ENCODE results near the gene RIC8B. TPM values are rescaled to one million over a fixed set of nuclear protein-coding genes. Genes with fewer than 3 reads are reported as not detected.

RIC8B gene
- total and polyA plus RNA-seq, 2 of the 13 experiments (the other 11 are each of a cell fraction or from before 2014, with no cell fraction given) = 5.1 to 7.5 TPM

- no peaks in the 10 kb centered on the region for H3K9me3 ChIP-seq (ENCODE audit: low read length)
- H3K36me3 ChIP-seq (replicated peaks in 1 of 2; ENCODE audit: control insufficient read depth in 1 of 2, insufficient read depth in 2 of 2, low read length in 2 of 2) = no peaks in the 10 kb centered on the region
- intact Hi-C loops (cut with micrococcal nuclease; ENCODE audit: unreplicated experiment) = no loop called here
- peak overlapping the region; percentile 49 for H2AFZ ChIP-seq (ENCODE audit: low read length)
- ChIA-PET POLR2A (no interaction called here), CTCF (ENCODE audit: low intra/inter-chr PET ratio, low total read pairs) (no interaction called here)
- no TSS peak for BruUV-seq (replicated peaks)
- FAIRE-seq = no peak
- no peaks in the 10 kb centered on the region for H4K20me1 ChIP-seq (ENCODE audit: insufficient read depth, low read length)
- H3K27ac ChIP-seq (ENCODE audit: extremely low read length, insufficient read depth, low read length) = no peak overlapping the region
- H3K27me3 ChIP-seq (ENCODE audit: control insufficient read depth in 1 of 2, insufficient read depth in 2 of 2, low read length in 2 of 2) = no peaks in the 10 kb centered on the region; a peak in 1 of 5 replicates
- peak overlapping the region; percentile 49; the same call in 1 of the 2 replicates for H3K9ac ChIP-seq (ENCODE audit: insufficient read depth, low read depth, low read length)
- TF ChIP-seq MXD4 (CRISPR knock-in tag; IDR thresholded peaks at IDR 0.05) = no peak
- TF ChIP-seq GATAD1 (CRISPR knock-in tag; IDR thresholded peaks at IDR 0.05) = no peak
- no peak for TF ChIP-seq PRMT3 (CRISPR knock-in tag; IDR thresholded peaks at IDR 0.05; ENCODE audit: borderline replicate concordance, low read depth)
- TF ChIP-seq ZNF33A (CRISPR knock-in tag; IDR thresholded peaks at IDR 0.05; ENCODE audit: borderline replicate concordance) = no peak
- no peak for TF ChIP-seq MLXIP (CRISPR knock-in tag; IDR thresholded peaks at IDR 0.05; ENCODE audit: borderline replicate concordance)
- no peak for TF ChIP-seq MTA3 (CRISPR knock-in tag; IDR thresholded peaks at IDR 0.05)
- H3K4me1 ChIP-seq (ENCODE audit: insufficient read depth, low read length) = peaks cover 44% of the 10 kb centered on the region
- no peak for DNase-seq (ENCODE audit: low spot score)
- peak overlapping the region in 1 of 3 experiments; percentile 16; a peak in 1 of 6 replicates for H3K4me3 ChIP-seq (replicated peaks in 1 of 3; ENCODE audit: insufficient read depth in 1 of 3, low read depth in 2 of 3, low read length in 3 of 3)
- in situ Hi-C loops (cut with HindIII; ENCODE audit: extremely low pct_ligation_motif_present, low pct_unique_long_range_greater_than_20kb) = no loop called here
- 78% methylated on average over 7 of the region's 7 CpGs for WGBS (ENCODE audit: low lambda C conversion rate)
- no peaks in the 10 kb centered on the region for H3K79me2 ChIP-seq (ENCODE audit: insufficient read depth, low read length)
- ATAC-seq = no peak
- H3K4me2 ChIP-seq (ENCODE audit: low read depth, low read length) = peak overlapping the region; percentile 65
Observed at GRCh38 chr12:106759526-106760183, 14.8 kb upstream of the RIC8B start.

Data from HepG2 (cell line).